HepG2 (cell line): Measurements from ENCODE around the gene GFRA4. TPM values are rescaled to one million over a fixed set of nuclear protein-coding genes. Genes with fewer than 3 reads are reported as not detected.

ENCODE experiments used
- BHLHE40 ChIP-seq: IDR thresholded peaks from 2 replicates; pipeline ENCODE4 v1.6.1; 2011; ENCODE audit warnings: low read length, improper control_type of control experiment
- IKZF4 ChIP-seq: sonication (generic); formaldehyde crosslinking; IDR thresholded peaks from 2 replicates; pipeline ENCODE4 v1.5.1; 2020; ENCODE audit warnings: borderline replicate concordance, mild to moderate bottlenecking, low read depth, missing genetic modification reagents; ENCODE audit errors: not compliant biosample characterization
- KIAA2018 ChIP-seq: sonication (generic); formaldehyde crosslinking; IDR thresholded peaks from 2 replicates; pipeline ENCODE4 v1.5.0; 2020; ENCODE audit warnings: mild to moderate bottlenecking, missing genetic modification reagents, borderline replicate concordance
- MBD4 ChIP-seq: IDR thresholded peaks from 2 replicates; pipeline ENCODE4 v1.6.1; 2012; ENCODE audit warnings: low read length, inconsistent platforms, borderline replicate concordance
- SMARCE1 ChIP-seq: fragments of 450-650 bp; IDR thresholded peaks from 2 replicates; pipeline ENCODE4 v1.6.1; 2017; ENCODE audit warnings: borderline replicate concordance
- ZNF501 ChIP-seq: sonication (generic); formaldehyde crosslinking; IDR thresholded peaks from 2 replicates; pipeline ENCODE4 v1.5.1; 2020; ENCODE audit warnings: mild to moderate bottlenecking, moderate library complexity, missing genetic modification reagents
- ZNF678 ChIP-seq: sonication (generic); formaldehyde crosslinking; IDR thresholded peaks from 2 replicates; pipeline ENCODE4 v1.4.0; 2020; ENCODE audit warnings: mild to moderate bottlenecking, missing genetic modification reagents
- polyA plus RNA-seq, 8 experiments: library from polyadenylated mRNA; depleted of rRNA in 3 of 8; stranded (reverse) in 7 of 8; unstranded in 1 of 8; fragments of >200 nt; fragmentation: Illumina TruSeq in 4 of 8; extraction: Trizol in 4 of 8; gene quantifications; 2 replicates each; pipeline versions ENCODE4 v1.2.1 to v1.2.3, GENCODE V29; 2011 to 2016; ENCODE audit warnings: low read depth in 4 of 8, missing spikeins in 1 of 8, mixed read lengths in 1 of 8; ENCODE audit not compliant: insufficient read depth in 1 of 8
- total RNA-seq, 5 experiments: library from RNA; depleted of rRNA; stranded (reverse); fragments of >200 nt; fragmentation: Illumina TruSeq; extraction: Trizol; gene quantifications; 2 replicates each; pipeline ENCODE4 v1.2.3, GENCODE V29; 2016; ENCODE audit warnings: low read depth in 1 of 5

Gene GFRA4
- total and polyA plus RNA-seq, 2 of the 13 experiments (the other 11 are each of a cell fraction or from before 2014, with no cell fraction given): not detected

GRCh38 chr20:3647473-3647872 is 15.7 kb downstream of the GFRA4 start (continued):
- no peak for TF ChIP-seq KIAA2018
- TF ChIP-seq MBD4: no peak
- no peak for TF ChIP-seq SMARCE1
- no peak for TF ChIP-seq ZNF678 (CRISPR knock-in tag)
- TF ChIP-seq BHLHE40: no peak
- no peak for TF ChIP-seq ZNF501 (CRISPR knock-in tag)
- TF ChIP-seq IKZF4 (CRISPR knock-in tag): no peak
- TF ChIP-seq, all 625 proteins: peak for 0
